Stimulated activated CD8-positive, alpha-beta memory T cell treated with anti-CD3 and anti-CD28 coated beads, Interleukin-7, amount 100 ng/mL, for 48 hours (primary cell): ENCODE data around the gene GRK4.
A peak's percentile ranks its signal among the peaks of the same experiment; 100 is the strongest.
"Not testable (repeated sequence)": the region's sequence is repeated elsewhere in the genome, so short reads cannot be mapped to it uniquely, and the experiment has no call there.

ENCODE experiments used
- DNase-seq, 2 donors: peaks; one replicate each; pipeline ENCODE4 v3.0.0-alpha.2; 2020; ENCODE audit warnings: low read depth in 1 of 2; ENCODE audit errors: extremely low read depth in 1 of 2

Gene GRK4

GRCh38 chr4:2963175-2963965 lies at the start of gene GRK4, which contains the start of gene NOP14:
GRK4 (plus strand) TSS chr4:2963571; CDS start chr4:2964071, 500 bp downstream.
NOP14 (minus strand) TSS chr4:2963406; CDS start chr4:2963319, 87 bp downstream.
- peak; percentile 95 to 96 for DNase-seq

- no peak for DNase-seq
Measured at GRCh38 chr4:2914256-2915126, 48.9 kb upstream of the GRK4 start.

- DNase-seq = no peak
Measured at GRCh38 chr4:2915789-2916188, 47.6 kb upstream of the GRK4 start.

GRCh38 chr4:2916696-2917095 lies 46.7 kb upstream of the GRK4 start:
- DNase-seq = not testable (repeated sequence)

GRCh38 chr4:2918300-2918699 lies 45.1 kb upstream of the GRK4 start:
- DNase-seq = not testable (repeated sequence)

- not testable (repeated sequence) for DNase-seq
Measured at GRCh38 chr4:2918714-2919113, 44.7 kb upstream of the GRK4 start.

GRCh38 chr4:2922453-2923101 lies 40.8 kb upstream of the GRK4 start:
- DNase-seq = not testable (repeated sequence)

GRCh38 chr4:2923141-2923551 lies 40.2 kb upstream of the GRK4 start:
- no peak for DNase-seq

- no peak for DNase-seq
Measured at GRCh38 chr4:2923668-2924173, 39.6 kb upstream of the GRK4 start.

GRCh38 chr4:2924286-2924685 lies 39.1 kb upstream of the GRK4 start:
- DNase-seq = no peak

- DNase-seq = no peak
Measured at GRCh38 chr4:2924765-2925301, 38.5 kb upstream of the GRK4 start.

- no peak for DNase-seq
Measured at GRCh38 chr4:2925496-2925895, 37.9 kb upstream of the GRK4 start.

- DNase-seq = no peak
Measured at GRCh38 chr4:2925931-2926860, 37.2 kb upstream of the GRK4 start.

- DNase-seq = no peak
Measured at GRCh38 chr4:2927016-2927695, 36.2 kb upstream of the GRK4 start.

- no peak for DNase-seq
Measured at GRCh38 chr4:2927696-2928075, 35.7 kb upstream of the GRK4 start.

- no peak for DNase-seq
Measured at GRCh38 chr4:2928242-2929176, 34.9 kb upstream of the GRK4 start.

- no peak for DNase-seq
Measured at GRCh38 chr4:2929469-2929868, 33.9 kb upstream of the GRK4 start.

- no peak for DNase-seq
Measured at GRCh38 chr4:2930135-2930757, 33.1 kb upstream of the GRK4 start.
